ENCODE data around the gene ABR.

DNA sequence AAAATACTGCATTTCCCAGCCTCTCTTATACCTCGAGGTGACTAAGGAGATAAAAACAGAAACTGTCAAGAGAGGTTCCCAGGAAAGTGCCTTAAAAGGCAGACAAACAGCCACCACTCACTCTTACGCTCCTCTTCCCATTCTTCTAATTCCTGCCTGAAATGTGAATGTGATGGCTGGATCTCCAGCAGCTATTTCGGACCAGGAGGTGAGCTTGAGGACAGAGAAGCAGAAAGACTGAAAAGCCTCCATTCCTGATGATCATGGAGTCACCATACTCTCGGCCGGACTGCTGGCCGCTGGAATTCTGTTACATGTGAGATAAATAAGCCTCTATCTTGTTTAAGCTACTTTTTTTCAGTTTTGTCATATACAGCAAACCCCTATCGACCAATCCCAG is 41.4 kb upstream of the ABR start:
- TF ChIP-seq, protein P1, sequence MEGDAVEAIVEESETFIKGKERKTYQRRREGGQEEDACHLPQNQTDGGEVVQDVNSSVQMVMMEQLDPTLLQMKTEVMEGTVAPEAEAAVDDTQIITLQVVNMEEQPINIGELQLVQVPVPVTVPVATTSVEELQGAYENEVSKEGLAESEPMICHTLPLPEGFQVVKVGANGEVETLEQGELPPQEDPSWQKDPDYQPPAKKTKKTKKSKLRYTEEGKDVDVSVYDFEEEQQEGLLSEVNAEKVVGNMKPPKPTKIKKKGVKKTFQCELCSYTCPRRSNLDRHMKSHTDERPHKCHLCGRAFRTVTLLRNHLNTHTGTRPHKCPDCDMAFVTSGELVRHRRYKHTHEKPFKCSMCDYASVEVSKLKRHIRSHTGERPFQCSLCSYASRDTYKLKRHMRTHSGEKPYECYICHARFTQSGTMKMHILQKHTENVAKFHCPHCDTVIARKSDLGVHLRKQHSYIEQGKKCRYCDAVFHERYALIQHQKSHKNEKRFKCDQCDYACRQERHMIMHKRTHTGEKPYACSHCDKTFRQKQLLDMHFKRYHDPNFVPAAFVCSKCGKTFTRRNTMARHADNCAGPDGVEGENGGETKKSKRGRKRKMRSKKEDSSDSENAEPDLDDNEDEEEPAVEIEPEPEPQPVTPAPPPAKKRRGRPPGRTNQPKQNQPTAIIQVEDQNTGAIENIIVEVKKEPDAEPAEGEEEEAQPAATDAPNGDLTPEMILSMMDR (IDR thresholded peaks at IDR 0.05) = no peak
- TF ChIP-seq POLR2A (IDR thresholded peaks at IDR 0.05) = no peak
